GM19438 (cell line): ENCODE measurements around the gene CNTNAP2.
"Not testable (repeated sequence)": the region's sequence is repeated elsewhere in the genome, so short reads cannot be mapped to it uniquely, and the experiment has no call there.

Experiments used
- ATAC-seq: cut with Tn5 transposase; IDR thresholded peaks from one replicate; pipeline ENCODE4 v1.9.1; 2021; ENCODE audit warnings: low read depth; ENCODE audit not compliant: unreplicated experiment

The CNTNAP2 gene

DNA sequence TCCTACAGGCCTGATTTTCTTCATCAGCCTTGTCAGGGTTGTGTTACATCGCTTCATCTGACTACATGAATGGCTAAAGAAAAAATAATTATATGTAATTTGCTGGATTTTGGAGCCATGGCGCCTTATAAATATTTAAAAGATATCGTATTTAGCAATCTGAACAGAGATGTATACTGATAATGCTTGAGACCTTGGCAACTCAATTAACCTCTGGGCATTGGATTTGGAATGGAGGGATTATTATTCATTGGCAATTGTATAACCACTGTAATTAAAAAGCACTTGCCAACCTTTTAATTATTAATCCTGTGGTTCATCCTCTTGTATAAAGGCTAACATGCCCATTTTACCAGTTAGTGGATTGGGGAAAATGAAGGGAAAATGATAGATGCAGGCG is 745.1 kb downstream of the CNTNAP2 start:
- no peak for ATAC-seq

DNA sequence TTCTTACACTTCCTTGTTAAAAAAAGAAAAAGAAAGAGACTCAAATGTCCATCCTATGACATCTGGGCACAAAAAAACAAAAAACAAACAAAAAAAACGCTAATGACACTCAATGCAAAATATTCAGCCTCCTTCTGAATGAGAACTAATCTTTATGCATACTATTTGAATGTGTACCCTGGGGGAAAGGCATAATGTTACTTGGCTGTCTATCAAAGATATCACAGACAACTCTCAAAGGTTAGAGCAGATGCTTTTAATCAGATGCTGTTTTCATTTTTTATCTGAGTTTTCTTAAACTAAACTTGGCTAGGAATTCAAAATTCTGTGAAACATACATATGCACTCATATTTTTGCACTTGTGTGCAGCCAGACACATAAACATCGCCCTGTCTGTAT is 745.8 kb downstream of the CNTNAP2 start:
- ATAC-seq: no peak

DNA sequence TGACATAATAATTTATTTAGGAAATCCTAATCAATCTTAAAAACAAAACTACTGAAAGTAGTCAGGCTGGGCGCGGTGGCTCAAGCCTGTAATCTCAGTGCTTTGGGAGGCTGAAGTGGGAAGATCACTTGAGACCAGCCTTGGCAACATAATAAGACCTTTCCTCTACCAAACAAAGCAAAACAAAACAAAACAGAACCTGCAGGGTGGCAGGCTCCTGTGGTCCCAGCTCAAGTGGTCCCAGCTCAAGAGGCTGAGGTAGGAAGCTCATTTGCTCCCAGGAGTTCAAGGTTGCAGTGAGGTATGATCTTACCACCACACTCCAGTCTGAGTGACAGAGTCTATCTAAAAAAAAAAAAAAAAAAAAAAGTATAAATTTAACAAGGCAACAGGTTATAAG is 748.0 kb downstream of the CNTNAP2 start:
- no peak for ATAC-seq

DNA sequence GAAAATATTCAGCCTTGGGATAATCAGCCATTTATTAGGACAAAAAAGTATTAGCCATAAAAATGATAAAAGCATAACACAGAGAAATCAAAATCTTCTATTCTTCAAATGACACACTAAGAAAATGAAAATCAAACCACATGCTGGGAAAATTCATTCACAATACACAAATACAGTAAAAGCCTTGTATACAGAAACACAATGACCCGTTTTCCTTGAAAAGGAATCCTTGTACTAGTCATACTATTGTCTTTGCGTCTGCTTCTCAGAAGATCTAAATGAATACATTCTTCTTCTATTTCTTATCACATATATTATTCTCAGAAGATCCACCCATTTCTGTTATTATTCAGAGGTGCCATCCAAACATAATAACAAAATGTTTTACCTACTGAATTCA is 749.1 kb downstream of the CNTNAP2 start:
- ATAC-seq: no peak

DNA sequence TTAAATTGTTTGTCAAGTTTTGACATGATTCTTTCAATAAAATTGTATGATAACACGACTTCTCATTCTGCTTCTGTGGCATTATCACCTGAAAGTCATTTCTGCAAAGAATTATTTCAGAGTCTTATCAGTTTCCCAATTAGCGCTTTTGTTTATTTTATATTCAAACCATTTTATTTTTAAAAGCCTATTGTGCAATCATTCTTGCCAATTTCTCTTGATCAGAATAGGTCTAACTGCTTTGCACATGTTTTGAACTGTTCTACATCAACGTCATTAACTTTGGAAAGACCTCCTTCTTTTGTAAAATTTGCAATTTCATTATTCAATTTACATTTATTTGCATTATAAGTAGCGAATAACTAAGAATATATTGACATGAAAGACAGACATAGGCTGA is 758.1 kb downstream of the CNTNAP2 start:
- ATAC-seq: no peak

DNA sequence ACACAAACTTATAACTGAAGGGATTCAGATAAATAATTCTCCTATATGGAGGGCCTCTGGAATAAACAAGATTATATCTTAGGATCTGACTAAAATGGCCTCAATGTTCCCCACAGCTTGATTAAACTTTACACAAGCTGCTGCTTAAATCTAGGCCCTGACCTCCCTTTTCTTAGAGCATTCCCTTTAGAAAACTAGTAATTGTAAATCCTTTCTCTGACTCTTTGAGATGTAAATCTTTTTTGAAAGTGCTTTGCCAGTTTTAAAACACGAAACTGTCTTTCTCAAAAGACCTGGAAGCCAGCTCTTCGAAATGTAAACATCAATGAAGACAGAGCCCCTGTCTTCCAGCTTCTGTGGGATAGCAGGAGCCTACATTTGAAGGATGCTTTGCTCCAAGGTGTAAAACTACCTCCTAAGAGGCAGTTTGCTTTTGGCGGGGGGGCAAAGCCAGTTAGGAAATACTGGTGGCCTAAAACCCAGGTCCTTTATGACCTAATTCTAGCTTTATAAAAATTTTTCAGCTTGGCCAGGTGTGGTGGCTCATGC is 758.7 kb downstream of the CNTNAP2 start:
- no peak for ATAC-seq

DNA sequence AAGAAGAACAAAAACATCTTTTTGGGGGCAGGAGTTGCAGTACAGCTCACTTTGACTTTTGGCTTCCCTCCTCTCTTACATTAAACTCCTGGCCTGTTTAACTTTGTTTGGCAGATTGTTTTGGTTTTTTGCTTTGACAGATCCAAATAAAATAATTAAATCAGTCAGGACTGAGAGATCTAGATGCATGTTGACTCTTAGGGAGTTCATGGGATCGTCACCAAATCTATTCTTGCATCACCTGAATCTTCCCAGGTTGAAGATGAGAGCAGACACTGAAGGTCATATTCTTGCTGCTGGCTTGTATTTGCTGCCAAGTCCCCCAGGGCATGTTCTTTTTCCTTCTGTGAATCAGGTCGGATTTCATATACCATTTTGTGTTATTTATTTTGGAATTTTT is 759.4 kb downstream of the CNTNAP2 start:
- ATAC-seq: no peak

DNA sequence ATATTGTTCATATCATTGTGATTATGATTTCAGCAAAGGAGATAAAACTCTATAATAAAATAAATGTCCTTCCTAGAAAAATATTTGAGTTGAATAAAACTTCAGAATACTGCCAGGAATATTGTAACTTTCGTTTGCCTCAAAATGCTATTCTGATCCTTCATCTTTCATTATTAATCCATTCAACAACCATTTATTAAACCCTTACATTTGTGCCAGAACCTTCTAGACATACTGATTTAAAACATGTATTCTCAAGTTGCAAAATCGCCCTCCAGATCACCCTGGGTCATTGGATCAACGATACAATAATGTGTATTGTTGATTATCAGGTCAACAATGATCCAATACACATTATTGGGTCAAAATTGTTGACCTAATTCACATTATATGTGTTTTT is 759.8 kb downstream of the CNTNAP2 start:
- no peak for ATAC-seq

DNA sequence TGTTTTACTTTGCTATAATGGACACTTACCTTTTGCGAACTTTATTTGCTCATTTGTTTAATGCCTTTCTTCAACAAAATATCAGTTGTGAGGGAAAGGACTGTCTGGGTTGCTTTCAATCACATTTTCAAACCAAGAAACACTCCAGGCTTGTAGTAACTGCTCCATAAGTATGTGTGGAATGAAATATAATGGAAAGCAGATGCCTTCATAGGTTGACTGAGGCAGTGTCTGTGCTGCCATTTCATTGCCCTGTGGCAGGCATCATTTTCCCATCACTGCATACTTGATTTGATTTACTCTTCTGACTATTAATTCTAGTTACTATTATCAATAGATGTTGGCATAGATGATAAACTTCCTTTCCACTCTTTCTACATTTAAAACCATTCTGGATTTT is 762.3 kb downstream of the CNTNAP2 start:
- no peak for ATAC-seq

DNA sequence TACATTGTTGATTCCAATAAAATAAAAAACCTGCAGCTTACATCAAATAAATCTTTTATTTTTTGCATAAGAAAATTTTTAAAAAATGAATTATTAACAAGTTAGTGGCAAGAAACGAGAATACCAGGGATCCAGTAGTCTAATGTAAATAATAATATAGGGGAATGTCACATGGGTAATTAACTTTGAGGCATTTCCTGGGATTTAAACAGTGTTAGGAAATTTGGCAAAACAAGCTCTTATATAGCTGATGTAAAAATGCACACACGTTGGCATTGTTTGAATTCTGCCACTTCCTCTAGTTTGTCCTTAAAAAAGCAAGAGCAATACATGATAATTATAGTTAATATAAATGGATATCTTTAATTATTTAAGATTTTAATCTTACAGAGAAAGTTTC is 768.6 kb downstream of the CNTNAP2 start:
- ATAC-seq: no peak

DNA sequence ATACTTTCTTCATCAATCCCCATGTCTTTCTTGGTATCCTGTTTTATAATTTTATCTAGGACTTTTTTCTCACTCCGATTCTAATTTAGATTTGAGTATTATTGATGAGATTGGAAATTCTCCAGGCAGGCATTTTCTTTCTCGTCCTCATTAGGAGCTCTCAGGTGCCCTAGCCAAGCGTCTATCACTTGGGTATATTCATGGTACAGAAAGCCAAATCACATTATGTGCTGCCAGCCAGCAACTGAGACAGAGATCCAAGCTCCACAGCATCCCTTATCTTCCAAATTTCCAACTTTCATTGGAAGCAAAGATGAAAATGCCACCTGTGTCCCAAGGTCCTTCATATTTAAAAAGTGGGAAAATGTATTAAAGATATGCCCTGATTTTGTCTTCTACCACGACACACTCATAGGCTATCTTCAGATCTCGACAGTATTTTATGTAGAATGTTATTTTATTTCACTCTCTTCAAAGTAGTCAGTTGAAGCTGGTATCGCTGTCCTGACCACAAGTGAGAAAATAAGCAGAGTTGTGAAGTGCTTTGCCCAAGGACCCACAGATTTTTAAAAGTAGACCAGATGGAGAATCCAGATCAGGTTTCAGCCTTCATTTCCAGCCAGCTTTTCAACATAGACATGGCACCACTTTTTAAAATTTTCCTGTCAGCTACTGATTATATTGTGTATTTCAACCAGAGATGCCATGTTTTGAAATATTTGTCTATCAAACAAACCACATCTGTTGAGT is 773.4 kb downstream of the CNTNAP2 start:
- ATAC-seq: no peak

DNA sequence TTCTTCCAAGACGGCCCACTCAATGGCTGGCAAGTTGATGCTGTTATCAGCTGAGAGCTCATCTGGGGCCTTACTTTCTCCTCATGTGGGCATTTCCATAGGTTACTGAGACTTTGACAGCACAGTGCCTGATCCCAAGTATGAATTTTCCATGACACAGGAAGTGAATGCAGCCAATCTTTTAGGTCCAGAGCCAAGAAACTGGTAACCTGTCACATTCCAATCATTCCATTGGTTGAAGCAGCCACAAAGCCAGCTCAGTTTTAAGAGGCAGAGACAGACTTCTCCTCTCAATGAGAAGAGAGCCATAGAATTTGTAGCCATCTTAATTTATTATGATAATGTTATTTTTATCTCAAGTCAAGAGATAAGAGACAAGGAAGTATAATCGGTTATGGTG is 775.5 kb downstream of the CNTNAP2 start:
- ATAC-seq: no peak

DNA sequence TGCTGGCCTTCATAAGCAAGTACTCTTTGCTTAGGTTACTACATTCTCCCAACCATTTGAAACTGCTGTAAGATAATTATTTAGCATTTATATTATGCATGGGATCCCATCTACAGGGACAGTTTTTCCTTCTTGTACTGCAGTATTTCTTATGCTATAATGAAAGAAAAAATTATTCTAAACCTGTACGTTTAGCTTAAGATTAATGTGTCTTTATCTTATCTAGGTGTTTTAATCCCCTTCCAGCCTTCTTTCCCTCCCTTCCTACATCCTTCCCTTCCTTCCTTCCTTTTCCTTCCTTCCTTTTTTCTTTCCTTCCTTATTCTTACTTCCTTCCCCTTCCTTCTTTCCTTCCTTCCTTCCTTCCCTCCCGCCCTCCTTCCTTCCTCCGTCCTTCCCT is 778.3 kb downstream of the CNTNAP2 start:
- no peak for ATAC-seq

DNA sequence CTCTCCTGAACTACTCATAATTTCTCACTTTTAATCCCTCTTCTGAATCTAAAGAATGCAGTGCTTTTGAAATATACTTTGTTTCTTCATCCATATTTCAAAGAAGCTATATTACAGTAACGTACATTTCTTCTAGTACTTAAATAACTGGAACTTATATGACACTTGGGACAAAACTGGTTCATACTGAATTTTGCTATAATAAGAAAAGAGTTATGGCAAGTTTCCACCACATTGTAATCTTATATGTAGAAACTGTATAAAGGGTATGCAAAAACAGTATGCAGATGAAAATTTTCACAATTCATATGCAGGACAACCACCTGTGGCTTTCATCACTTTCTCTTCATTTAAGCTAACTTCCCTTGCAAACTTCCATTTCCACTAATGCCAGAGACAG is 785.7 kb downstream of the CNTNAP2 start:
- ATAC-seq: no peak

DNA sequence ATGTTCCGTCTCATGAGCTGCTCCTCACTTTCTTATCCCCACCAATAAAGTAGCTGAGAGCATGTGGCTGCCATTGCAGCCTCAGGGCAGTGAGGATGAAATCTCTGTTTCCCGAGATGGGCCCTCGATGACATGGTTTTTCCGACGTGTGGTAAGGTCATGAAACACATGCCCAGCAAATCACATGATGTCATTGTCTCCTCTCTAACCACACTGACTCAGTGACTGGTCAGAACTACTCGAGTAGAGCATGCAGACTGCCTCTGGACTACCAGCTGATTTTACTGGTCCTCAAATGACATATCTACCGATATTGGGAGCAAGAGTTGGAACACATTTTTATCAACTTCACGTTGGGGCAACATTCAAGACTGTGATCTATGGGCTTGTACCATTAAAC is 786.1 kb downstream of the CNTNAP2 start:
- ATAC-seq: no peak

DNA sequence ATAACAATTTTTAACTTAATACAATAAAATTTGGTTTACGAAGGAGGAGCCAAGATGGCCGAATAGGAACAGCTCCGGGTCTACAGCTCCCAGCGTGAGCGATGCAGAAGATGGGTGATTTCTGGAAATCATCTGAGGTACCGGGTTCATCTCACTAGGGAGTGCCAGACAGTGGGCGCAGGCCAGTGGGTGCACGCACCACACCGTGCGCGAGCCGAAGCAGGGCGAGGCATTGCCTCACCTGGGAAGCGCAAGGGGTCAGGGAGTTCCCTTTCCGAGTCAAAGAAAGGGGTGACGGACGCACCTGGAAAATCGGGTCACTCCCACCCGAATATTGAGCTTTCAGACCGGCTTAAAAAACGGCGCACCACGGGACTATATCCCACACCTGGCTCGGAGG is 789.1 kb downstream of the CNTNAP2 start:
- ATAC-seq: not testable (repeated sequence)

DNA sequence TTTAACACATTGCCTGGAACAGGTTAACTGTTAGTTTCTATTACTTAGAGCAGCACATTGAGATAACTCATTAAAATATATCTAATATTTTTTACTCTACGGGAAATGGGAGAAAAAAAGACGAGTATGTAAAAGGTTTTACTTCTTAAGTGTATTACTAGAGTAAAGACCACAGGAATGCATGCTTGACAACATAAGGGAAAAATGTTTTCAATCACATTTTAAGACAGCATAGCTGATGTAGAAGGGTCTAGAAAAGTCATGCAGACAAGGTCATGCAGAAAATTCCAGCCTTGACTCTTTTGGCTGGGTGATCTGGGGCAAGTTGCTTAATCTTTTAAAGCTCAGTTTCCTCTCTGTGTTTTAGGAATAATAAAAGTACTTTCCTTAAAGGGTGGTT is 806.2 kb downstream of the CNTNAP2 start:
- ATAC-seq: no peak

DNA sequence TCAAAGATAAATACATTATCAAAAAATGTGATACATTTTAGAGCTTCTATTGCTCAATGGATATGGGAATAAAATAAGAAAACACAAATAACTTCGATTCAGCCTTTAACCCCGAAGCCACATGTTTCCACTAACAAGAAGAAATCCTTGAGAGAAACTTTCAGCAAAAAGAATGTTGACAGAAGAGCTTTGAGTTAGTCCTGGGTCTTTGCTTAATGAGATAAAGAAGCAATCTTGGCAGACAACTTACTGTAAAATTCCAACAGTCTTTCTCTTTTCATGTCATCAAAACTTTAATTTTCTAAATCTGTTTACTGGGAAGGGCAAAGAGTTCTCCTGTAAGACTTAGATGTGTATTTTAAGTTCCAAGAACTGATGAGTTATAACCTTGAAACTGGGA is 810.2 kb downstream of the CNTNAP2 start:
- no peak for ATAC-seq

DNA sequence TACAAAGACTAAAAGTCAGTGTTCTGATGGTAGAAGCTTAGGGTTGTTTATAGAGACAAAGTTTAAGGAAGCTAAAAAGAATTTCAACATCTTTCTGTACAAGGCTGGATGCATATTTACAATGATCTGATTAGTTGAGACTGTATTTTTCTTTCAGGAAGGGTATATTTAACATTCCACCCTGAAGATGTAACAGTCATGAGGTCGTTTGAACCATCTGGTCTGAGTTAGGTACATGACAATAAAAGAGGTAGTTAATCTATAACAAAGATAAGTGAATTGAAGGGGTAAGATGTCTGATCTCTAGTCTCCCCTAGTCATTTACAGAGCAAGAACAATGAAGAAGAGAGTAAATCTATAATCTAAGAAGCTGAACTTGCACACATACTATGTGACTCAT is 821.2 kb downstream of the CNTNAP2 start:
- no peak for ATAC-seq

DNA sequence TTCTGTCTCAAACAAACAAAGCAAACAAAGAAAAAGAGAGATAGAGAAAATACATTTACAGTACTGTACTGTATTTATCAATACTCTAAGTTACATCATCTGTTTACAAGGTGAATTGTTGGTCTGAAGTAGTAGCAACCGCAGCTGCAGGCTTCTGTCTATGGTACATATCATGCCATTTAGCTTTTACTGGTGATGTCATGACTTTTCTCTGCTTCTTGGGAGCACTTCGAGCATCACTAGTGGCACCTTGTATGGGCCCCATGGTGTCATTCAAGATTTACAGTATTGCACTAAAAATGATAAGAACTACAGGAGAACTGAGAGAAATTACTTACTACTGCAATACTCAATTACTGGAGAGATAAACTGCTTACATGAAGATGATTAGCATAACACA is 826.9 kb downstream of the CNTNAP2 start:
- no peak for ATAC-seq

DNA sequence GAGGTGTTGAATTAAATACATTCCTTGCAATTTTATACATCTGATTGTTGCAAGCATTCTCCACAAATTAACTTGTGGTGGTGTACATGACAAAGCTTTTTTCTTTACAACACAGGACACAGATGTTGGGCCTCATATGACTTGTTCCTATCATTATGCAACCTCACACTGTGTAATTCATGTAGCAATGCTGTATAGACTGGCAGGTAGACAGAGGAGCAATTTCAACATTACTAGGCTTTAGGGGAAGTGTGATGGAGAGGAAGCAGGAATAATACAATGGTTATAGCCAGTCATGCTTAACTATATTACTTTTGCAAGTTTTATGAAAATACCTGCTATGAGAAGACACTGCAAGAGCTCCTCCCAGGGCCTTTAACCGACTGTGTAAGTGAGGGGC is 832.1 kb downstream of the CNTNAP2 start:
- ATAC-seq: no peak

DNA sequence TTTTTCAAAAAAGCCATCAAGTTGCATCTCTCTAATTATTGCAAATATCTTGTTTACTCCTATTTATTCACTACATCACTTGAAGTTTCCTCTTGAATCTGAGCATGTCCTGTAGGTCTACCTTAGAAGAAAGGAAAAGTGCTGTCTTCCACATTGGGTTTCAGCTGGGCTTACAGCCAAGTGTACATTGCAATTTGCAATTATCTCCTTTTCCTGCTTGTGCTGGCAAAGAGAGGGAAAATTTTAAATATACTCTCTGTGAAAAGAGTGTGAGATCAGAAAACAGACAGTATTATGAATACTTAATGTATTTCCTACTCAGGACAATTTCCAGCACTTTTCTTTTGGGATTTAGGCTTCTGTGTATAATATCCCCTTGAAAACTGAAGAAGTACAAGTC is 839.7 kb downstream of the CNTNAP2 start:
- no peak for ATAC-seq

DNA sequence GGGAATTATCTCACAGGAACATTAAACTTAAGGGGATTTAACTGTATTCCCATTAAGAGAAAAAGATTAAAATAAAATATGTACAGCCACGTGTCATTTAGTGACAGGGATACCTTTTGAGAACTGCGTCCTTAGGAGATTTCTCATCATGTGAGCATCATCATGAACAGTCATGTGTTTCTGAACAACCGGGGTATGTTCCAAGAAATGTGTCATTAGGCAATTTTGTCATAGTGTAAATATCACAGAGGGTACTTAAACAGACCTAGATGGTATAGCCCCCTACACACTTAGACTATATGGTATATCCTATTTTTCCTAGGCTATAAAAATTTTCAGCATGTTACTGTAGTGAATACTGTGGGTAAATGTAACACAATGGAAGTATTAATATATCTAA is 840.3 kb downstream of the CNTNAP2 start:
- ATAC-seq: no peak
